Esophagus muscularis mucosa (tissue), 4 donors: Measurements from ENCODE around the gene TACR2. TPM values are rescaled to one million over a fixed set of nuclear protein-coding genes. Genes with fewer than 3 reads are reported as not detected.
A peak's percentile ranks its signal among the peaks of the same experiment; 100 is the strongest.

Experiments
- DNase-seq: peaks from one replicate; pipeline ENCODE4 v3.0.0-alpha.2; 2017; ENCODE audit errors: extremely low spot score
- H3K27ac ChIP-seq, 4 donors: fragments of 200-600 bp; sonication (generic); replicated peaks in 1 of 4; 1 replicate in 3 of 4; 2 replicates in 1 of 4; pipeline ENCODE4 v1.5.1; 2016 to 2019; ENCODE audit warnings: mild to moderate bottlenecking in 1 of 4
- H3K27me3 ChIP-seq, 4 donors: fragments of 200-600 bp; sonication (generic); one replicate each; pipeline versions ENCODE4 v1.5.1 to v1.6.0; 2016 to 2019
- H3K36me3 ChIP-seq, 4 donors: fragments of 200-600 bp; sonication (generic); one replicate each; pipeline ENCODE4 v1.5.1; 2016 to 2019
- H3K4me1 ChIP-seq, 4 donors: fragments of 200-600 bp; sonication (generic); one replicate each; pipeline ENCODE4 v1.5.1; 2016 to 2019
- H3K4me3 ChIP-seq, 4 donors: fragments of 200-600 bp; sonication (generic); 1 replicate in 2 of 4; 2 replicates in 2 of 4; pipeline ENCODE4 v1.5.1; 2016 to 2019; ENCODE audit warnings: mild to moderate bottlenecking in 4 of 4, moderate library complexity in 1 of 4
- H3K9me3 ChIP-seq, 4 donors: fragments of 200-600 bp; sonication (generic); 1 replicate in 3 of 4; 2 replicates in 1 of 4; pipeline ENCODE4 v1.5.1; 2016 to 2019
- EP300 ChIP-seq: sonication (generic); formaldehyde crosslinking; IDR thresholded peaks from one replicate; pipeline ENCODE4 v1.6.1; 2017; ENCODE audit warnings: antibody characterized with exemption
- POLR2A ChIP-seq: fragments of 450-650 bp; IDR thresholded peaks from one replicate; pipeline ENCODE4 v1.6.1; 2017; ENCODE audit warnings: antibody characterized with exemption, moderate library complexity, mild to moderate bottlenecking, low read depth
- POLR2AphosphoS5 ChIP-seq, 2 donors: sonication (generic); formaldehyde crosslinking; IDR thresholded peaks; one replicate each; pipeline ENCODE4 v1.6.1; 2017; ENCODE audit warnings: antibody characterized with exemption in 2 of 2
- WGBS: methylation state at CpG from one replicate; pipeline ENCODE4 v1.1.5; 2018; 5-methylcytosine and 5-hydroxymethylcytosine counted together
- intact Hi-C: fragments of 100-400 bp; cut with DNase I; formaldehyde crosslinking; loops from one replicate; pipeline ENCODE4 v1.15.1; 2023
- total RNA-seq, 4 donors: library from RNA; depleted of rRNA; stranded (reverse); fragments of >200 nt; gene quantifications; one replicate each; pipeline versions ENCODE4 v1.1.0 to v1.2.1, GENCODE V29; 2016
- TF ChIP-seq, protein P1 (sequence below), 3 experiments: fragments of 200-600 bp in 2 of 3; fragments of 450-650 bp in 1 of 3; sonication (generic) in 2 of 3; IDR thresholded peaks; one replicate each; pipeline ENCODE4 v1.5.1; 2017 to 2019; ENCODE audit warnings: antibody characterized with exemption in 3 of 3, mild to moderate bottlenecking in 2 of 3, moderate library complexity in 1 of 3

TACR2 gene
- total RNA-seq, 4 donors from 2014 or later = 51.4 to 72.6 (median 68.1) TPM

DNA sequence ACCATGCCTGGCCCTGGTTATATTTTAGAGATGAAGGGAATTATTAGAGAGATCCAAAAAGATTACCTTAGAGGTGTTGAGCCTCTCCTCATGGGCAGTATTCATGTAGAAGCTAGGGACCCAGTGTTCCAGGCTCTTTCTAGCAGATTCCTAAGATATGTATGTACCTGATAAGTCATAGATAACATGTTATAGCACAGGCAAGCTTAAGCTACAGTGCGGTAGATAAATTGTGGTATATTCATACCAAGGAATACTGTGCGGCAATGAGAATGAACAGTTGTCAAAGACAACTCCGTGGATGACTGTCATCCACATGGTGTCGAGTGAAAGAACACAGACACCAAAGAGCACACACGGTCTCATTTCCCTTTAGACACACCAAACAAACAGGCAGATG is 53.1 kb downstream of the TACR2 start:
- H3K4me1 ChIP-seq = peaks cover 47 to 81% (median 55%) of the 10 kb centered on the region in 4 donors
- H3K36me3 ChIP-seq = peaks cover 14 to 62% (median 45%) of the 10 kb centered on the region in 4 donors
- H3K27ac ChIP-seq = peak overlapping the region in 2 of 4 donors; percentile 56 to 80
- DNase-seq = no peak
- intact Hi-C loops = loop anchor here (5.0 kb wide), 1 partner anchor 36 kb away; no protein-coding TSS in a partner anchor
- TF ChIP-seq EP300 (no peak), POLR2A (no peak), POLR2AphosphoS5 (IDR thresholded peaks at IDR 0.05) (no peak)
- TF ChIP-seq, protein P1, sequence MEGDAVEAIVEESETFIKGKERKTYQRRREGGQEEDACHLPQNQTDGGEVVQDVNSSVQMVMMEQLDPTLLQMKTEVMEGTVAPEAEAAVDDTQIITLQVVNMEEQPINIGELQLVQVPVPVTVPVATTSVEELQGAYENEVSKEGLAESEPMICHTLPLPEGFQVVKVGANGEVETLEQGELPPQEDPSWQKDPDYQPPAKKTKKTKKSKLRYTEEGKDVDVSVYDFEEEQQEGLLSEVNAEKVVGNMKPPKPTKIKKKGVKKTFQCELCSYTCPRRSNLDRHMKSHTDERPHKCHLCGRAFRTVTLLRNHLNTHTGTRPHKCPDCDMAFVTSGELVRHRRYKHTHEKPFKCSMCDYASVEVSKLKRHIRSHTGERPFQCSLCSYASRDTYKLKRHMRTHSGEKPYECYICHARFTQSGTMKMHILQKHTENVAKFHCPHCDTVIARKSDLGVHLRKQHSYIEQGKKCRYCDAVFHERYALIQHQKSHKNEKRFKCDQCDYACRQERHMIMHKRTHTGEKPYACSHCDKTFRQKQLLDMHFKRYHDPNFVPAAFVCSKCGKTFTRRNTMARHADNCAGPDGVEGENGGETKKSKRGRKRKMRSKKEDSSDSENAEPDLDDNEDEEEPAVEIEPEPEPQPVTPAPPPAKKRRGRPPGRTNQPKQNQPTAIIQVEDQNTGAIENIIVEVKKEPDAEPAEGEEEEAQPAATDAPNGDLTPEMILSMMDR (IDR thresholded peaks at IDR 0.05) = no peak
- no peaks in the 10 kb centered on the region for H3K27me3 ChIP-seq
- H3K9me3 ChIP-seq = no peaks in the 10 kb centered on the region
- 78% methylated on average over 5 of the region's 5 CpGs for WGBS
- no peak overlapping the region for H3K4me3 ChIP-seq

DNA sequence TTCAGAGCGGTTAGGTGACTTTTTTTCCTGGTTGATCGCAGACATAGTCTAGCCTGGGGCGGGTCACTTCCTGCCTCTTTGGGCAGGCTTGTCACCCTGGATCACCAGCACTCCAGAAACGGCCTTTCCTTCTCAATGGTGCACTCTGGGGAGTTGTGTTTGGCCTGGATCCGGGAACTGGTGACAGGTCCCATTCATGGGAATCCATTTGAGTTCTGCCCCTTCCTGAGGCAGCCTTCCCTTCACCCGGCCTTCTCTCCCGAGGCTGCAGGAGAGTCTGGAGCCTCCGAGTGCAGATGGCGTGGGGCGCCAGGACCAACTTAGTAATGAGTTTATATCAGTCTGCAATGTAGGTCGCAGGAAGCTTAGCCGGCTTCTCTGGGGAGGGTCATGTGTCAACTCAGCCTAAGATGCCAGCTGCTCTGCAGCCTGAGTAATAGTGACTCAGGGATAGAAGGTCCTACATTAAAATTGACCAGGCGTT is 54.2 kb downstream of the TACR2 start:
- intact Hi-C loops = loop anchor here (5.0 kb wide), 1 partner anchor 35 kb away; no protein-coding TSS in a partner anchor
- peaks cover 59 to 92% (median 66%) of the 10 kb centered on the region in 4 donors for H3K4me1 ChIP-seq
- H3K4me3 ChIP-seq = no peak overlapping the region

DNA sequence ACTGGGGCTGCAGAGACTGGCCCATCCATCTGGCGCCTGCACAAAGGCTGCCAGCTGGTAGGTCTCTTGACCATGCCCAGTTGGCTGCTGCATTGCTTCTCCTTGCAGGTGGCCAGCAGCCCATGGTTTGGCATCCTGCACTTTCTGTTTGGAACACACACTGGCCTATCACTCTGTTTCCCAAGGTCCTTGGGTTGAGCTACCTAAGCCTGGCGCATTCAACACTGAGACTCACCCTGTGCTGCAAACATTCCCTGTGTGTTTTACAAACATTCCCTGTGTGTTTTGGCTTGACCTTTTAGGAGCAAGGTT is 55.5 kb downstream of the TACR2 start:
- Histone ChIP-seq H3K27ac (peak overlapping the region; percentile 78 to 88 (median 82)), H3K4me1 (peaks cover 61 to 85% (median 63%) of the 10 kb centered on the region in 4 donors)
- intact Hi-C loops = loop anchor here (5.0 kb wide), 1 partner anchor 34 kb away; no protein-coding TSS in a partner anchor

More for the DNA sequence above, 54.2 kb downstream of the TACR2 start:
- Histone ChIP-seq H3K27me3 (no peaks in the 10 kb centered on the region), H3K36me3 (peaks cover 14 to 52% (median 36%) of the 10 kb centered on the region in 4 donors), H3K27ac (peak overlapping the region; percentile 56 to 88 (median 79)), H3K9me3 (no peaks in the 10 kb centered on the region)
- DNase-seq = no peak
- whole genome bisulfite sequencing = 74% methylated on average over 11 of the region's 13 CpGs
- peak in 1 of 2 donors; percentile 27 for TF ChIP-seq POLR2AphosphoS5 (IDR thresholded peaks at IDR 0.05)
- TF ChIP-seq, protein P1 (IDR thresholded peaks at IDR 0.05) = no peak
- peak; percentile 6 for TF ChIP-seq POLR2A
- no peak for TF ChIP-seq EP300

DNA sequence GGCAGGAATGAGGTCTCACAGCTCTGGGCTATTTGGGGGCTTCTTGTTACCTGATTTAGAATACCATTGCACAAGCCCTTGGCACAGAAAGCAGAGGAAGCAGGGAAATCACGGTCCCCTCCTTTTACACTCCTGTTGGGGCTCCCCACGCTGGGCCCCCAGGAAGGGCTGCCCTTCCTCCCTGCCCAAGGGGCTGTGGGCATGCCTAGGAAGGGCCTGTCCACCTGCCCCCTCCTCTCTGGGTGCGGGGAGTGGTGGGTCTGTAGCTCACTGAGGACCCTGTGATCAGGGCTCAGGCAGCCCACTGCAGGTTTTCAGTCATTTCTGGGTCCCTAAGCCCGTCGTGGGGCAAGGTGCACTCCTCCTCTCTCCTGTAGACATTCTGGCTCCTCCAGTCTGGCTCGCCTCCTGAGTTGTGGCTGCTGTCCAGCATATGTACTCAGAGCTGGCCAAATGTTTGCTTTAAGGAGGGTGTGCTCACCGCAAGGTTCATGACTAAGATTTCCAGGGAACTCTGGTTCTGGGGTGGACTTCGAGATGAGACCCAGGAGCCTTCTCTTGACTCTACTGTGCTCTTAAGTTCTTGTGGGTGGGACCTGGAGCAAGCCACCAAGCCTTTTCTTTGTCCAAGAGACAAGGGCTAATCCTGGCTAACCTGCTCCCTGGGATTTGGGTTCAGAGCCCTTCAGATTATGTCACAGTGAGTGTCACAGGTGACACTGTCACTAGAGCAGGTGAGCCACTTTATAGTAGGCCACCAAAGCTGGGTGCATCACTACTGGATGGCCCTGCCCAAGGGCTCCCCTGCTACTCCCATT is 56.0 kb downstream of the TACR2 start:
- intact Hi-C loops = loop anchor here (5.0 kb wide), 1 partner anchor 33 kb away; no protein-coding TSS in a partner anchor
- no peak for DNase-seq

More for the DNA sequence above, 55.5 kb downstream of the TACR2 start:
- no peak overlapping the region for H3K4me3 ChIP-seq
- H3K36me3 ChIP-seq = peaks cover 9 to 39% (median 25%) of the 10 kb centered on the region in 4 donors
- no peak for DNase-seq
- no peaks in the 10 kb centered on the region for H3K27me3 ChIP-seq
- TF ChIP-seq EP300 = no peak
- TF ChIP-seq, protein P1 (IDR thresholded peaks at IDR 0.05) = no peak
- TF ChIP-seq POLR2A = no peak
- TF ChIP-seq POLR2AphosphoS5 (IDR thresholded peaks at IDR 0.05) = no peak
- no peaks in the 10 kb centered on the region for H3K9me3 ChIP-seq
- WGBS = 100% methylated on average over 2 of the region's 2 CpGs

More for the DNA sequence above, 56.0 kb downstream of the TACR2 start:
- Histone ChIP-seq H3K4me1 (peaks cover 61 to 82% (median 63%) of the 10 kb centered on the region in 4 donors), H3K36me3 (peaks cover 3 to 34% (median 20%) of the 10 kb centered on the region in 4 donors), H3K4me3 (no peak overlapping the region), H3K27ac (peak overlapping the region; percentile 78 to 88 (median 82)), H3K27me3 (no peaks in the 10 kb centered on the region), H3K9me3 (no peaks in the 10 kb centered on the region)
- WGBS = 40% methylated on average over 7 of the region's 8 CpGs
- TF ChIP-seq, protein P1 (IDR thresholded peaks at IDR 0.05) = no peak
- peak; percentile 74 to 77 for TF ChIP-seq POLR2AphosphoS5 (IDR thresholded peaks at IDR 0.05)
